Endodermal cell (in vitro differentiated cells): ENCODE measurements around the gene COL23A1. TPM values are rescaled to one million over a fixed set of nuclear protein-coding genes. Genes with fewer than 3 reads are reported as not detected.

Experiments
- DNase-seq: peaks from one replicate; pipeline ENCODE4 v3.0.0-alpha.2; 2017
- H3K27ac ChIP-seq: 2 replicates; pipeline ENCODE4 v1.5.1; 2013; ENCODE audit warnings: mild to moderate bottlenecking, low read depth, low read length, moderate library complexity
- H3K27me3 ChIP-seq: 2 replicates; pipeline ENCODE4 v1.6.1; 2013; ENCODE audit warnings: mild to moderate bottlenecking, low read length, moderate library complexity; ENCODE audit not compliant: insufficient read depth, control insufficient read depth, poor library complexity, severe bottlenecking
- H3K36me3 ChIP-seq: 2 replicates; pipeline ENCODE4 v1.7.0; 2013; ENCODE audit warnings: mild to moderate bottlenecking, low read length, moderate library complexity; ENCODE audit not compliant: control insufficient read depth, insufficient read depth
- H3K4me1 ChIP-seq: one replicate; pipeline ENCODE4 v1.7.0; 2013; ENCODE audit warnings: low read length; ENCODE audit not compliant: control insufficient read depth, insufficient read depth
- H3K4me3 ChIP-seq: 2 replicates; pipeline ENCODE4 v1.5.1; 2013; ENCODE audit warnings: mild to moderate bottlenecking, low read length, moderate library complexity
- H3K9ac ChIP-seq: 2 replicates; pipeline ENCODE4 v1.6.1; 2013; ENCODE audit warnings: mild to moderate bottlenecking, low read length, moderate library complexity; ENCODE audit not compliant: poor library complexity, severe bottlenecking; ENCODE audit errors: extremely low read depth
- H3K9me3 ChIP-seq: 2 replicates; pipeline ENCODE4 v1.6.1; 2013; ENCODE audit warnings: mild to moderate bottlenecking, low read length, moderate library complexity; ENCODE audit not compliant: control insufficient read depth
- H3K27ac Mint-ChIP-seq: 2 replicates; pipeline ENCODE4 v1.8.0; 2020; ENCODE audit warnings: mixed read lengths
- H3K27me3 Mint-ChIP-seq: 2 replicates; pipeline ENCODE4 v1.8.0; 2021; ENCODE audit warnings: mild to moderate bottlenecking, mixed read lengths; ENCODE audit not compliant: insufficient read depth
- H3K36me3 Mint-ChIP-seq: 2 replicates; pipeline ENCODE4 v1.8.0; 2020; ENCODE audit warnings: low read depth, mixed read lengths
- H3K4me1 Mint-ChIP-seq: 2 replicates; pipeline ENCODE4 v1.8.0; 2020; ENCODE audit warnings: mixed read lengths
- H3K4me3 Mint-ChIP-seq: 2 replicates; pipeline ENCODE4 v1.8.0; 2020; ENCODE audit warnings: mild to moderate bottlenecking, moderate library complexity, mixed read lengths
- H3K9me3 Mint-ChIP-seq: 2 replicates; pipeline ENCODE4 v1.8.0; 2020; ENCODE audit warnings: mild to moderate bottlenecking, mixed read lengths
- CTCF ChIP-seq: fragments of 200-600 bp; sonication (generic); conservative IDR thresholded peaks from 2 replicates; pipeline ENCODE4 v1.5.0; 2021; ENCODE audit warnings: antibody characterized with exemption, mild to moderate bottlenecking
- WGBS, 2 experiments: methylation state at CpG; one replicate each; pipeline versions ENCODE4 v1.1.5 to v1.1.7; 2013; ENCODE audit warnings: missing lambda C conversion rate in 2 of 2, mixed read lengths in 1 of 2; ENCODE audit not compliant: insufficient coverage in 1 of 2, insufficient read length in 1 of 2; 5-methylcytosine and 5-hydroxymethylcytosine counted together
- total RNA-seq, 2 donors: library from RNA; stranded (reverse); fragmentation: NEBNext Ultra II Directional in 1 of 2; extraction: Animal tissue kit (Norgen Biotek cat#: 25700) in 1 of 2; gene quantifications; 2 replicates in 1 of 2; 3 replicates in 1 of 2; pipeline ENCODE4 v1.2.1, GENCODE V29; 2021

Gene COL23A1
- total RNA-seq, 2 donors from 2014 or later: 50.2 to 71.3 TPM

DNA sequence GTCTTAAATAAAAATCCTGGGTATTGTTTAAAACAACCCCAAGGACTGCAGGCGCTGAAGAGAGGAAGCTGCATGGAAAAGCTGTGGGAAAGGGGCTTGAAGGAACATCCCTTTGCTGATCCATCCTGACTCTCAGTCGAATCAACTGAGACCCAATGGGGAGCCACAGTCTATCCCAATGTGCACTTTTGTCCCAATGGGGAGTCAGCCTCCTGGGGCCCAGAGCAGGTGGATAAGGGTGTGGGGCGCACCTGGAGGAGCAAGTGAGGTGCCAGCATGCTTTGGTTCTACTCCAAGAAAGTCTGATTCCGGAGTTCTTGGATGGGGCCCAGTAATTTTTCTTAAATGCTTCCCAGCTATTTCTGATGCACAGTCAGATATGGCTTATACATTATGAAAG, 118.1 kb downstream of the COL23A1 start:
- Histone ChIP-seq H3K9ac (no peak overlapping the region), H3K36me3 (no peaks in the 10 kb centered on the region), H3K4me1 (peaks cover 8% of the 10 kb centered on the region), H3K27me3 (no peaks in the 10 kb centered on the region), H3K4me3 (no peak overlapping the region), H3K9me3 (peaks cover 14% of the 10 kb centered on the region), H3K27ac (no peak overlapping the region)
- Mint-ChIP-seq H3K36me3 (peaks cover 17% of the 10 kb centered on the region), H3K9me3 (peaks cover 14% of the 10 kb centered on the region), H3K27ac (peak overlapping the region; percentile 6), H3K4me1 (peaks cover 32% of the 10 kb centered on the region), H3K27me3 (no peaks in the 10 kb centered on the region), H3K4me3 (no peak overlapping the region)
- DNase-seq: peak; percentile 40
- WGBS, 2 experiments: 82 to 92% methylated on average over 4 of the region's 4 CpGs
- no peak for TF ChIP-seq CTCF

GRCh38 chr5:178471711-178472110, 118.5 kb downstream of the COL23A1 start:
- Histone ChIP-seq H3K27ac (no peak overlapping the region), H3K36me3 (no peaks in the 10 kb centered on the region), H3K4me3 (no peak overlapping the region), H3K27me3 (no peaks in the 10 kb centered on the region), H3K4me1 (peaks cover 8% of the 10 kb centered on the region), H3K9me3 (peaks cover 14% of the 10 kb centered on the region), H3K9ac (no peak overlapping the region)
- DNase-seq: peak; percentile 42
- peaks cover 14% of the 10 kb centered on the region for H3K9me3 Mint-ChIP-seq
- no peaks in the 10 kb centered on the region for H3K27me3 Mint-ChIP-seq
- 80 to 84% methylated on average over 7 to 8 of the region's 8 CpGs for WGBS, 2 experiments
- H3K36me3 Mint-ChIP-seq: peaks cover 17% of the 10 kb centered on the region
- no peak overlapping the region for H3K4me3 Mint-ChIP-seq
- peak overlapping the region; percentile 6 for H3K27ac Mint-ChIP-seq
- TF ChIP-seq CTCF: no peak
- H3K4me1 Mint-ChIP-seq: peaks cover 32% of the 10 kb centered on the region

- no peak overlapping the region for H3K27ac ChIP-seq
- Mint-ChIP-seq H3K4me3 (no peak overlapping the region), H3K4me1 (peaks cover 32% of the 10 kb centered on the region), H3K9me3 (peaks cover 7% of the 10 kb centered on the region), H3K27me3 (no peaks in the 10 kb centered on the region), H3K36me3 (peaks cover 13% of the 10 kb centered on the region), H3K27ac (no peak overlapping the region)
- peaks cover 6% of the 10 kb centered on the region for H3K9me3 ChIP-seq
- H3K4me3 ChIP-seq: no peak overlapping the region
- DNase-seq: no peak
- no peak for TF ChIP-seq CTCF
- H3K36me3 ChIP-seq: no peaks in the 10 kb centered on the region
- H3K4me1 ChIP-seq: peaks cover 8% of the 10 kb centered on the region
- no peaks in the 10 kb centered on the region for H3K27me3 ChIP-seq
- WGBS, 2 experiments: 83 to 94% methylated on average over 2 to 6 of the region's 6 CpGs
- H3K9ac ChIP-seq: no peak overlapping the region
These were observed 119.5 kb downstream of the COL23A1 start for GRCh38 chr5:178470760-178471025.
